WTC11 (cell line): ENCODE measurements around the gene DEPDC5.

Source experiments
- ATF2 ChIP-seq: sonication (generic); formaldehyde crosslinking; IDR thresholded peaks from 2 replicates; pipeline ENCODE4 v1.8.1; 2022; ENCODE audit warnings: low read depth, missing genetic modification reagents, borderline replicate concordance
- CTCF ChIP-seq: fragments of 200-600 bp; IDR thresholded peaks from 2 replicates; pipeline ENCODE4 v1.8.0; 2022; ENCODE audit warnings: antibody characterized with exemption
- MAX ChIP-seq: sonication (generic); formaldehyde crosslinking; IDR thresholded peaks from 2 replicates; pipeline ENCODE4 v1.8.0; 2022; ENCODE audit warnings: mild to moderate bottlenecking, missing genetic modification reagents
- MXD4 ChIP-seq: fragments of 250-450 bp; sonication (Bioruptor Pico); IDR thresholded peaks from 2 replicates; pipeline ENCODE4 v1.8.0; 2021; ENCODE audit warnings: mild to moderate bottlenecking, moderate library complexity, borderline replicate concordance
- ZNF232 ChIP-seq: sonication (generic); formaldehyde crosslinking; IDR thresholded peaks from 2 replicates; pipeline ENCODE4 v1.8.0; 2022; ENCODE audit warnings: mild to moderate bottlenecking, missing genetic modification reagents

GRCh38 chr22:31750365-31751284, 3.2 kb upstream of the DEPDC5 start:
- TF ChIP-seq CTCF = no peak
- no peak for TF ChIP-seq MAX (CRISPR knock-in tag)
- TF ChIP-seq ZNF232 (CRISPR knock-in tag) = no peak
- no peak for TF ChIP-seq MXD4 (CRISPR knock-in tag)
- TF ChIP-seq ATF2 (CRISPR knock-in tag) = no peak
